ENCODE measurements around the gene RIOK2. TPM values are rescaled to one million over a fixed set of nuclear protein-coding genes. Genes with fewer than 3 reads are reported as not detected.
"Not testable (repeated sequence)": the region's sequence is repeated elsewhere in the genome, so short reads cannot be mapped to it uniquely, and the experiment has no call there.

Gene RIOK2
- total RNA-seq, 1 donor from 2014 or later: 34.9 TPM

- no peaks in the 10 kb centered on the region for H3K36me3 Mint-ChIP-seq (ENCODE audit: unreplicated experiment)
- H3K4me1 Mint-ChIP-seq (ENCODE audit: low read depth, unreplicated experiment): peaks cover 4% of the 10 kb centered on the region
- no peaks in the 10 kb centered on the region for H3K27me3 Mint-ChIP-seq (ENCODE audit: unreplicated experiment)
- no peak for TF ChIP-seq CTCF (IDR thresholded peaks at IDR 0.05; ENCODE audit: partially characterized antibody, unreplicated experiment)
- H3K27ac Mint-ChIP-seq (ENCODE audit: unreplicated experiment): no peak overlapping the region
- H3K9me3 Mint-ChIP-seq (ENCODE audit: unreplicated experiment): no peaks in the 10 kb centered on the region
- no peak overlapping the region for H3K4me3 Mint-ChIP-seq (ENCODE audit: unreplicated experiment)
- DNase-seq: no peak
Observed at GRCh38 chr5:97141031-97141430, 42.0 kb downstream of the RIOK2 start.

GRCh38 chr5:97140250-97140649 is 42.8 kb downstream of the RIOK2 start:
- H3K9me3 Mint-ChIP-seq (ENCODE audit: unreplicated experiment); H3K4me3 Mint-ChIP-seq (ENCODE audit: unreplicated experiment); H3K27ac Mint-ChIP-seq (ENCODE audit: unreplicated experiment); H3K4me1 Mint-ChIP-seq (ENCODE audit: low read depth, unreplicated experiment); H3K27me3 Mint-ChIP-seq (ENCODE audit: unreplicated experiment); H3K36me3 Mint-ChIP-seq (ENCODE audit: unreplicated experiment); DNase-seq: not testable (repeated sequence)

GRCh38 chr5:97136475-97136874 is 46.6 kb downstream of the RIOK2 start:
- H3K36me3 Mint-ChIP-seq (ENCODE audit: unreplicated experiment): no peaks in the 10 kb centered on the region
- H3K27ac Mint-ChIP-seq (ENCODE audit: unreplicated experiment): no peak overlapping the region
- TF ChIP-seq CTCF (IDR thresholded peaks at IDR 0.05; ENCODE audit: partially characterized antibody, unreplicated experiment): no peak
- no peaks in the 10 kb centered on the region for H3K9me3 Mint-ChIP-seq (ENCODE audit: unreplicated experiment)
- no peaks in the 10 kb centered on the region for H3K27me3 Mint-ChIP-seq (ENCODE audit: unreplicated experiment)
- H3K4me3 Mint-ChIP-seq (ENCODE audit: unreplicated experiment): no peak overlapping the region
- H3K4me1 Mint-ChIP-seq (ENCODE audit: low read depth, unreplicated experiment): no peaks in the 10 kb centered on the region
- no peak for DNase-seq

GRCh38 chr5:97135868-97136267 is 47.2 kb downstream of the RIOK2 start:
- Mint-ChIP-seq H3K4me3 (ENCODE audit: unreplicated experiment) (no peak overlapping the region), H3K36me3 (ENCODE audit: unreplicated experiment) (no peaks in the 10 kb centered on the region), H3K4me1 (ENCODE audit: low read depth, unreplicated experiment) (no peaks in the 10 kb centered on the region), H3K9me3 (ENCODE audit: unreplicated experiment) (no peaks in the 10 kb centered on the region), H3K27me3 (ENCODE audit: unreplicated experiment) (no peaks in the 10 kb centered on the region), H3K27ac (ENCODE audit: unreplicated experiment) (no peak overlapping the region)
- TF ChIP-seq CTCF (IDR thresholded peaks at IDR 0.05; ENCODE audit: partially characterized antibody, unreplicated experiment): no peak
- no peak for DNase-seq

- Mint-ChIP-seq H3K4me1 (ENCODE audit: low read depth, unreplicated experiment) (no peaks in the 10 kb centered on the region), H3K27me3 (ENCODE audit: unreplicated experiment) (no peaks in the 10 kb centered on the region), H3K27ac (ENCODE audit: unreplicated experiment) (no peak overlapping the region), H3K36me3 (ENCODE audit: unreplicated experiment) (no peaks in the 10 kb centered on the region), H3K4me3 (ENCODE audit: unreplicated experiment) (no peak overlapping the region), H3K9me3 (ENCODE audit: unreplicated experiment) (no peaks in the 10 kb centered on the region)
- no peak for DNase-seq
- TF ChIP-seq CTCF (IDR thresholded peaks at IDR 0.05; ENCODE audit: partially characterized antibody, unreplicated experiment): no peak
Observed at GRCh38 chr5:97134634-97135033, 48.4 kb downstream of the RIOK2 start.

DNA sequence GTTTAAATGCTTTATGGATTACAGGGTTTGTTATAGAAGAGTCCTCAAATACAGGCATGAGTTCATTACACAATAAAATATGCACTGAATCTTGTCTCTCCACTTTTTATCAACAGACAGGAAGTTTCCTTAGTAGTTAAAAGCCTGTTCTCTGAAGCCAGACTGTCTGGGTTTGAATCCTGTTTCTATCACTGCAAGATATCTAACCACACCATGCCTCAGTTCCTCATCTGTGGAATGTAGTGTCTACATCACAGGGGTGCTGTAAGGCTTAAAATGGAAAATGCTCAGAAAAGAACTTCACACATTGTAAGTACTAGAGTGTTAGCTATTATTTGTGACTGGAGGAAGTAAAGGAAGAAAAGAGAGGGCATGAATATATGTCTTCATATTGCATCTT is 49.9 kb downstream of the RIOK2 start:
- no peaks in the 10 kb centered on the region for H3K36me3 Mint-ChIP-seq (ENCODE audit: unreplicated experiment)
- no peaks in the 10 kb centered on the region for H3K9me3 Mint-ChIP-seq (ENCODE audit: unreplicated experiment)
- TF ChIP-seq CTCF (IDR thresholded peaks at IDR 0.05; ENCODE audit: partially characterized antibody, unreplicated experiment): no peak
- no peak overlapping the region for H3K4me3 Mint-ChIP-seq (ENCODE audit: unreplicated experiment)
- H3K27ac Mint-ChIP-seq (ENCODE audit: unreplicated experiment): no peak overlapping the region
- no peaks in the 10 kb centered on the region for H3K27me3 Mint-ChIP-seq (ENCODE audit: unreplicated experiment)
- DNase-seq: no peak
- H3K4me1 Mint-ChIP-seq (ENCODE audit: low read depth, unreplicated experiment): no peaks in the 10 kb centered on the region

Measured in glutamatergic neuron (in vitro differentiated cells).